ENCODE measurements around the gene ZNF777. TPM values are rescaled to one million over a fixed set of nuclear protein-coding genes. Genes with fewer than 3 reads are reported as not detected.

The ZNF777 gene
- total RNA-seq, 2 donors from 2014 or later = 12.7 to 16.5 TPM

- Mint-ChIP-seq H3K4me3 (no peak overlapping the region), H3K27me3 (peaks cover 8% of the 10 kb centered on the region), H3K27ac (no peak overlapping the region), H3K36me3 (ENCODE audit: low read depth) (peaks cover 8% of the 10 kb centered on the region), H3K4me1 (no peaks in the 10 kb centered on the region)
- no peak for ATAC-seq
- peaks cover 3% of the 10 kb centered on the region for H3K9me3 ChIP-seq (ENCODE audit: control insufficient read depth, low read length, poor library complexity, severe bottlenecking)
- no peak for DNase-seq
Observed at GRCh38 chr7:149469806-149470205, 8.9 kb upstream of the ZNF777 start.

- H3K9me3 ChIP-seq (ENCODE audit: control insufficient read depth, low read length, poor library complexity, severe bottlenecking) = peaks cover 3% of the 10 kb centered on the region
- Mint-ChIP-seq H3K36me3 (ENCODE audit: low read depth) (peaks cover 5% of the 10 kb centered on the region), H3K27me3 (peaks cover 14% of the 10 kb centered on the region), H3K4me3 (no peak overlapping the region), H3K27ac (no peak overlapping the region), H3K4me1 (no peaks in the 10 kb centered on the region)
- ATAC-seq (no peak), DNase-seq (no peak)
Observed at GRCh38 chr7:149468208-149468607, 7.3 kb upstream of the ZNF777 start.

GRCh38 chr7:149467321-149467859 is 6.5 kb upstream of the ZNF777 start:
- DNase-seq (no peak), ATAC-seq (no peak)
- H3K27ac Mint-ChIP-seq = no peak overlapping the region
- H3K4me3 Mint-ChIP-seq = no peak overlapping the region
- H3K27me3 Mint-ChIP-seq = peaks cover 14% of the 10 kb centered on the region
- peaks cover 5% of the 10 kb centered on the region for H3K36me3 Mint-ChIP-seq (ENCODE audit: low read depth)
- H3K4me1 Mint-ChIP-seq = no peaks in the 10 kb centered on the region
- peaks cover 3% of the 10 kb centered on the region for H3K9me3 ChIP-seq (ENCODE audit: control insufficient read depth, low read length, poor library complexity, severe bottlenecking)

DNA sequence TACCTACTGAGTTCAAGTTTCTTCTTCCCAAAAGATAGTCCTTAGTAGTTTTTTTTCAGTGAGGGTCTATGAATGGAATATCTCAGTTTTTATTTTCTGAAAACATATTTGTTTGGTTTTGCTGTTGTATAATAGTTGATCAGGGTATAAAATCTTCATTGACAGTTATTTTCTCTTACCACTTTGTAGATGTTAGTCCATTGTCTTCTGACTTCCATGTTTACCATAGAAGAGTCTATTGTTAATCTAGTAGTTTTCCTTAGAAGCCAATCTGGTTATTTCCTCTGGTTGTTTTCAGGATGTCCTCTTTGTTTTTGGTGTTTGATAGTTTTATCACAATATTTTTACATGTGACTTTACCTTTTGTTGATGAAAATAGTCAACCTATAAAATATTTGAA is 5.5 kb upstream of the ZNF777 start:
- Mint-ChIP-seq H3K27me3 (peaks cover 14% of the 10 kb centered on the region), H3K4me3 (no peak overlapping the region)
- no peak for ATAC-seq

DNA sequence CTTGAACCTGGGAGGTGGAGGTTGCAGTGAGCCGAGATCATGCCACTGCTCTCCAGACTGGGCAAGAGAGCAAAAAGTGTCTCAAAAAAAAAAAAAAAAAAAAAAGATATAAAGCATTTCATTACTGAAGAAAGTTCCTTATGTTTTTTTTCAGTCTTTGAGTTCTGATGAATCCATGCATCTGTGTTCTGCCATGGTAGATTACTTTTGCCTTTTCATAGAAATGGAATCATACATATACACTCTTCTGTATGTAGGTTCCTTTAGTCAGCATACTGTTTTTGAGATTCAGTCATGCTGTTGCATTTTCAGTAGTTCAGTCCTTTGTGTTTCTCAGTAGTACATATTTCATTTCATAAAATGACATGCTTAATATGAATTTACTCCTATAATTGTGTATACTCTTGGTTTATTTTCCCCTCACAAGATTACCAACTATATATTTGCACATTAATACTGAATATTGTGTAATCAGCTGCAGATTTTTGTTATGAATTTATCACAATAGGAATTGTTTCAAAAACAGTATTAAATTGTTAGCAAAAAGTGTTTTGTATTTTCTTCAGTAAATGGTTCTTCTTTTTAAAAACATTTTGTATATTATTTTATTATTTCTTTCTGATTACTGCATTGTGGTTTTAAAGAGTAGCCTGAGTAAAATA is 2.8 kb upstream of the ZNF777 start:
- H3K4me3 Mint-ChIP-seq = no peak overlapping the region
- H3K27ac Mint-ChIP-seq = no peak overlapping the region
- no peaks in the 10 kb centered on the region for H3K36me3 Mint-ChIP-seq (ENCODE audit: low read depth)
- ATAC-seq (no peak), DNase-seq (no peak)
- peaks cover 14% of the 10 kb centered on the region for H3K27me3 Mint-ChIP-seq
- peaks cover 3% of the 10 kb centered on the region for H3K9me3 ChIP-seq (ENCODE audit: control insufficient read depth, low read length, poor library complexity, severe bottlenecking)
- H3K4me1 Mint-ChIP-seq = peaks cover 7% of the 10 kb centered on the region

More for the DNA sequence above, 5.5 kb upstream of the ZNF777 start:
- no peak for DNase-seq
- Mint-ChIP-seq H3K27ac (no peak overlapping the region), H3K36me3 (ENCODE audit: low read depth) (peaks cover 4% of the 10 kb centered on the region), H3K4me1 (no peaks in the 10 kb centered on the region)
- H3K9me3 ChIP-seq (ENCODE audit: control insufficient read depth, low read length, poor library complexity, severe bottlenecking) = peaks cover 3% of the 10 kb centered on the region

- H3K9me3 ChIP-seq (ENCODE audit: control insufficient read depth, low read length, poor library complexity, severe bottlenecking) = peaks cover 3% of the 10 kb centered on the region
- Mint-ChIP-seq H3K4me3 (peak overlapping the region; percentile 51), H3K4me1 (peaks cover 17% of the 10 kb centered on the region), H3K36me3 (ENCODE audit: low read depth) (no peaks in the 10 kb centered on the region), H3K27ac (no peak overlapping the region), H3K27me3 (peaks cover 14% of the 10 kb centered on the region)
- ATAC-seq (no peak), DNase-seq (no peak)
Observed at GRCh38 chr7:149462101-149462520, 1.2 kb upstream of the ZNF777 start.

DNA sequence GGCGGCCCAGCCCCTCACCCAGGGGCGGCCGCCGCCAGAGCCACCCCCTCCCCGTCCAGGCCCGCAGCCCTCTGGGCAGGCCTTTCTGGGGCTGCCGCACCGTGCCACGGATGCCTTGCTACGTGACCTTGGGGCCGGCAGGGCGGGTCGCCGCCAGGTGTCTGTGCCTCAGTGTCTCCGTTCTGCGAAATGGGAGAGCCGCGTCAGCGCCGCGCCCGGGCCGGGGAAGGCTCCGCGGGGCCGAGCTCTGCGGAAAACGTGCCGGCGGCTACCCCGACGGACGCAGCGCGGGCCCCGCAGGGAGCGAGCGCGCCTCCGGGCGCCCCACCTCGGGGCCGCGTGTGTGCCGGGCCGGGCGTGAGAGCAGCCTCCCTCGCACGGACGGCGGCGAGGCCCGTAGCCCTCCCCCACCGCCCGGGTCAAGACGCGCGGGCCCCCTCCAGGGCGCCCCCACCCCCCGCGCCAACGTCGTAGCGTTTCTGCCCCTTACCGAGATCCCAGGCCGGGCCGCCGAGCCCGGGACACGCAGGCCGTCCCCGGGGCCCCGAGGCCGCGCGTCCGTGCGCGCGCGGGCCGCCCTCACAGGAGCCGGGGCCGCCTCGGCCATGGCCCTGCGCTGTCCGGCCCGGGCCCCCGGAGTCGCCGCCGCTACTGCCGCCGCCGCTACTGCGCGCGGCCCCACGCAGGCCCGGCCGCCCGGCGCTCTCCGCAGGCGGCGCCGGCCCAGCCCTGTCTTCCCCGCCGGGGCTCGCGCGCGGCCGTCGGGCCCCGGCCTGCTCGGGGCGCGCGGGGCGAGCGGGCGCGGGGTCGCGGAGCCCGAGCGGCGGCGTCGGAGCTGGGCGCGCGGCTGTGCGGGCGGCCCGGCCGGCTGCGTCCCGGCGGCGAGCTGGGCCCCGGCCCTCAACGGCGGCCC is 1.1 kb downstream of the ZNF777 start:
- no peaks in the 10 kb centered on the region for H3K9me3 ChIP-seq (ENCODE audit: control insufficient read depth, low read length, poor library complexity, severe bottlenecking)
- ATAC-seq = peak; percentile 39
- no peak for DNase-seq
- H3K4me3 Mint-ChIP-seq = peak overlapping the region; percentile 86
- peaks cover 6% of the 10 kb centered on the region for H3K27me3 Mint-ChIP-seq
- peaks cover 24% of the 10 kb centered on the region for H3K4me1 Mint-ChIP-seq
- H3K36me3 Mint-ChIP-seq (ENCODE audit: low read depth) = peaks cover 4% of the 10 kb centered on the region
- H3K27ac Mint-ChIP-seq = no peak overlapping the region

- no peaks in the 10 kb centered on the region for H3K27me3 Mint-ChIP-seq
- peak overlapping the region; percentile 76 for H3K4me3 Mint-ChIP-seq
- H3K36me3 Mint-ChIP-seq (ENCODE audit: low read depth) = peaks cover 5% of the 10 kb centered on the region
- DNase-seq (no peak), ATAC-seq (no peak)
- peaks cover 25% of the 10 kb centered on the region for H3K4me1 Mint-ChIP-seq
- H3K27ac Mint-ChIP-seq = no peak overlapping the region
- no peaks in the 10 kb centered on the region for H3K9me3 ChIP-seq (ENCODE audit: control insufficient read depth, low read length, poor library complexity, severe bottlenecking)
Observed at GRCh38 chr7:149459201-149459539, 1.7 kb downstream of the ZNF777 start.

GRCh38 chr7:149458235-149458634 is 2.6 kb downstream of the ZNF777 start:
- H3K4me3 Mint-ChIP-seq = peak overlapping the region; percentile 76
- H3K36me3 Mint-ChIP-seq (ENCODE audit: low read depth) = peaks cover 5% of the 10 kb centered on the region
- no peak overlapping the region for H3K27ac Mint-ChIP-seq
- ATAC-seq (no peak), DNase-seq (no peak)
- H3K27me3 Mint-ChIP-seq = no peaks in the 10 kb centered on the region
- H3K9me3 ChIP-seq (ENCODE audit: control insufficient read depth, low read length, poor library complexity, severe bottlenecking) = no peaks in the 10 kb centered on the region
- H3K4me1 Mint-ChIP-seq = peaks cover 25% of the 10 kb centered on the region

DNA sequence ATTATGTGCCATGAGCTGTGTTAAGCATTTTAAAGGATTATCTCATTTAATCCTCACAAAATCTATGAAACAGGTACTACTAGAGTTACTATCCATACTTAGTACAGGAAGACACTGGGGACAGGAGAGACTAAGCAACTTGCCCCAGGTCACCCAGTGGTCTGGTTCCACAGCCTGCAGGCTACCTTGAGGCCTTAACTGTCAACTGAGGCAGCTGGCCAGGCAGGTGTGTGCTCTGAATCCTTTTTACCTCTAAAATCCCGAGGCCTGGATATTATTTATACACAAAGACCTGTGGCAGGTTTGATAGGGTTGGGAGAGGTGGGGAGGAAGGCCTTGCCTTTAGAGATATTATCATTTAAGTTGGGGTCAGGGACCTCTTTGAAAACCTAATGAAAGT is 3.1 kb downstream of the ZNF777 start:
- Mint-ChIP-seq H3K4me1 (peaks cover 25% of the 10 kb centered on the region), H3K4me3 (no peak overlapping the region), H3K27me3 (no peaks in the 10 kb centered on the region), H3K27ac (no peak overlapping the region), H3K36me3 (ENCODE audit: low read depth) (peaks cover 5% of the 10 kb centered on the region)
- DNase-seq (no peak), ATAC-seq (no peak)
- H3K9me3 ChIP-seq (ENCODE audit: control insufficient read depth, low read length, poor library complexity, severe bottlenecking) = no peaks in the 10 kb centered on the region

- ATAC-seq = no peak
- Mint-ChIP-seq H3K27me3 (no peaks in the 10 kb centered on the region), H3K27ac (peak overlapping the region; percentile 84), H3K4me3 (no peak overlapping the region), H3K4me1 (peaks cover 25% of the 10 kb centered on the region), H3K36me3 (ENCODE audit: low read depth) (peaks cover 5% of the 10 kb centered on the region)
- no peaks in the 10 kb centered on the region for H3K9me3 ChIP-seq (ENCODE audit: control insufficient read depth, low read length, poor library complexity, severe bottlenecking)
- DNase-seq = no peak
Observed at GRCh38 chr7:149456506-149457421, 4.1 kb downstream of the ZNF777 start.

- no peak overlapping the region for H3K4me3 Mint-ChIP-seq
- ATAC-seq (no peak), DNase-seq (no peak)
- peak overlapping the region; percentile 84 for H3K27ac Mint-ChIP-seq
- peaks cover 9% of the 10 kb centered on the region for H3K36me3 Mint-ChIP-seq (ENCODE audit: low read depth)
- H3K9me3 ChIP-seq (ENCODE audit: control insufficient read depth, low read length, poor library complexity, severe bottlenecking) = no peaks in the 10 kb centered on the region
- H3K4me1 Mint-ChIP-seq = peaks cover 23% of the 10 kb centered on the region
- no peaks in the 10 kb centered on the region for H3K27me3 Mint-ChIP-seq
Observed at GRCh38 chr7:149455175-149455950, 5.5 kb downstream of the ZNF777 start.
